GM18861 (cell line): Measurements from ENCODE around the gene OR2W3.
A peak's percentile ranks its signal among the peaks of the same experiment; 100 is the strongest.

ENCODE experiments used
- ATAC-seq: cut with Tn5 transposase; IDR thresholded peaks from one replicate; pipeline ENCODE4 v1.9.1; 2021; ENCODE audit not compliant: unreplicated experiment

The OR2W3 gene

GRCh38 chr1:247914941-247915662, 19.7 kb downstream of the OR2W3 start:
- no peak for ATAC-seq

GRCh38 chr1:247919952-247920351, 24.6 kb downstream of the OR2W3 start, which contains the start of gene OR2T8:
Gene OR2T8 (plus strand): TSS chr1:247920252. CDS start chr1:247921018, 766 bp downstream.
- no peak for ATAC-seq

DNA sequence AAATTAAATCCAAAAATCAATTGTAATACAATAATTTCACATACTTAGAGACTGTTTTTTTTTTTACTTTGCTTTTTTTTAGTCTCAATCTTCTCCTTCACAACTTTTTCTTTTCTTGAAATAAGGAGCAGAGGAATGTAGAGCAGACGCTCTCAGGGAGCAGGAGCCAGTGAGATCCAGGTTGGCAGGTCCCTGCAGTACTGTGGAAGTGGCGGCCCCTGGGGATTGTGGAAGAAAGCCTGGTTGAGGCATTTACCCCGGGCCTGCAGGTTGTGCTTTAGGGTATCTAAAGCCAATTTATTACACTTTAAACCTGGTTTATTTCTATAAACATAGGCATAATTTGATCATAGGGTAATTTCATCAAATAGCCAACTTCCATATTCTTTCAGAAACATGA, 28.6 kb downstream of the OR2W3 start:
- ATAC-seq, result no peak

- no peak for ATAC-seq
These were observed 29.5 kb downstream of the OR2W3 start, which contains the start of gene OR2AJ1 for GRCh38 chr1:247924868-247925267. Gene OR2AJ1 (plus strand): TSS chr1:247924889. CDS start chr1:247933769, 8,880 bp downstream.

DNA sequence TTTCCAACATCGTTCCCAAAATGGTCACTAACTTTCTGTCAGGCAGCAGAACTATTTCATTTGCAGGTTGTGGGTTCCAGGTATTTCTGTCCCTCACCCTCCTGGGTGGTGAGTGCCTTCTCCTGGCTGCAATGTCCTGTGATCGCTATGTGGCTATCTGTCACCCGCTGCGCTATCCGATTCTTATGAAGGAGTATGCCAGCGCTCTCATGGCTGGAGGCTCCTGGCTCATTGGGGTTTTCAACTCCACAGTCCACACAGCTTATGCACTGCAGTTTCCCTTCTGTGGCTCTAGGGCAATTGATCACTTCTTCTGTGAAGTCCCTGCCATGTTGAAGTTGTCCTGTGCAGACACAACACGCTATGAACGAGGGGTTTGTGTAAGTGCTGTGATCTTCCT, 38.6 kb downstream of the OR2W3 start:
- no peak for ATAC-seq

DNA sequence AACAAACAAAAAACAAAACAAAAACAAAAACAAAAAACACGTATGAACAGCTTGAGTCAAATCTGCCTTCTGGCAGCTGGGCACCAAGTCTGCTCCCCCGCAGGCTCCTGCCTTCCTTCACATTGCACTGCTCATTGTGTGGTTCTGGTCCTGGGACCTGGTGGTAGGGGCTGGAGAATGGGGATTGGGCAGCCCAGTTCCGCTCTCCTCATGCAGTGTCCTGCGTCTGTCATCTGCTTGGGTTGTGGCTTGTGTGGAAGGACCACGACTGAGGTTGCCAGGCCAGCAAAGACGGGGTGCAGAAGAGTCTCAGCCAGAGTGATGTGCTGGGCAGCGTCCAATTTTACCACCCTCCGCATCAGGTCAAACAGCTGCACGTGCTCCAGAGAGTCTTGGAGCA, 40.4 kb downstream of the OR2W3 start:
- no peak for ATAC-seq

DNA sequence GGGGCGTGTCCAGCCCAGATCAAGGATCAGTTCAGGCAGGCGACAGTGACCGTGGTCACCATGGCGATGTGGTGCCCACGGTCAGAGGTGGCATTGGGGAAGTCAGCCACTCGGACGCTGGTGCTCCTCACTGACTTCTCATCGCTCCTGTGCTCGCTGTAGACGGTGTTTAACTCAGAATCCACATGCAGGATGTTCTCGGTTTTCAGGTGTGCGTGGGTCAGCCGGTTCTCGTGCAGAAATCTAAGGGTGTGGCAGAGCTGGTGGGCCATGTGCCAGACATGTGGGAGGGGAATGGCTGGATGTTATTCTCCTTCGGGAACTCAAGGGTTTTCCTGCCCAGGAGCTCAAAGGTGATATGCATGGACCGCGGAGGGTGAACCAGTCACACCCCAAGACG, 41.0 kb downstream of the OR2W3 start:
- ATAC-seq, result no peak

- peak; percentile 99 for ATAC-seq
These were observed 41.8 kb downstream of the OR2W3 start for GRCh38 chr1:247936965-247937734.

DNA sequence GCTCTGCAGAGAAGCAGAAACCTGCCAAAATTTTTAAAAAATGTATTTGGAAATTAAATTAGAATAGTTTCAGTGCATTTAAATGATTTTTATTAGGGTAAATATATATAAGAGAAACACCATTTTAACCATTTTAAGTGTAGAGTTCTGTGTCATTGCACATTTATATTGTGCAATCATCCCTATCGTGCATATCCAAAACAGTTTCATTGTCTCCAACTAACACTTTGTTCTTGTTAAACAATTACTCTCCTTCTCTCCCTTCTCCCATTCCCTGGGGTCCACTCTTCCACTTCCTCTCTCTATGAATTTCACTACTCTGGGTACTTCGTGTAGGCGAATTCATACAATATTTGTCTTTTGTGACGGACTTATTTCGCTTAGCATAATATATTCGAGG, 47.2 kb downstream of the OR2W3 start:
- ATAC-seq, result no peak
